Uterus (tissue), 4 donors: ENCODE measurements around the gene ALLC. TPM values are rescaled to one million over a fixed set of nuclear protein-coding genes. Genes with fewer than 3 reads are reported as not detected.
A peak's percentile ranks its signal among the peaks of the same experiment; 100 is the strongest.
"Not testable (repeated sequence)": the region's sequence is repeated elsewhere in the genome, so short reads cannot be mapped to it uniquely, and the experiment has no call there.

Experiments used
- DNase-seq, 2 donors: peaks; one replicate each; pipeline ENCODE4 v3.0.0-alpha.2; 2019 to 2020
- H3K27ac ChIP-seq, 2 donors: fragments of 200-600 bp; sonication (generic); 1 replicate in 1 of 2; 2 replicates in 1 of 2; pipeline ENCODE4 v1.5.1; 2016 to 2018
- H3K27me3 ChIP-seq, 2 donors: fragments of 200-600 bp; sonication (generic); one replicate each; pipeline ENCODE4 v1.5.1; 2018 to 2019; ENCODE audit warnings: control low read depth in 1 of 2
- H3K36me3 ChIP-seq, 2 donors: fragments of 200-600 bp; sonication (generic); one replicate each; pipeline ENCODE4 v1.5.1; 2019; ENCODE audit warnings: control low read depth in 1 of 2
- H3K4me1 ChIP-seq, 2 donors: fragments of 200-600 bp; sonication (generic); one replicate each; pipeline ENCODE4 v1.5.1; 2018 to 2019; ENCODE audit warnings: control low read depth in 1 of 2
- H3K4me3 ChIP-seq, 2 donors: fragments of 200-600 bp; sonication (generic); 1 replicate in 1 of 2; 2 replicates in 1 of 2; pipeline ENCODE4 v1.5.1; 2018 to 2019; ENCODE audit warnings: mild to moderate bottlenecking in 1 of 2
- H3K9me3 ChIP-seq, 2 donors: fragments of 200-600 bp; sonication (generic); one replicate each; pipeline ENCODE4 v1.5.1; 2019; ENCODE audit warnings: control low read depth in 1 of 2
- CTCF ChIP-seq, 4 experiments: fragments of 200-600 bp in 2 of 4; fragments of 450-650 bp in 2 of 4; sonication (generic) in 2 of 4; IDR thresholded peaks; one replicate each; pipeline ENCODE4 v1.5.1; 2016 to 2019; ENCODE audit warnings: antibody characterized with exemption in 4 of 4, mild to moderate bottlenecking in 2 of 4, moderate library complexity in 1 of 4
- POLR2A ChIP-seq, 2 donors: fragments of 450-650 bp; IDR thresholded peaks; one replicate each; pipeline ENCODE4 v1.6.1; 2016; ENCODE audit warnings: antibody characterized with exemption in 2 of 2, mild to moderate bottlenecking in 1 of 2, moderate library complexity in 1 of 2
- intact Hi-C: fragments of 100-400 bp; cut with DNase I; formaldehyde crosslinking; loops from one replicate; pipeline ENCODE4 v1.15.1; 2023; ENCODE audit warnings: low total_unique reads
- total RNA-seq, 4 donors: library from RNA; depleted of rRNA in 3 of 4; stranded (reverse); fragments of >200 nt in 3 of 4; gene quantifications; one replicate each; pipeline versions ENCODE4 v1.1.0 to v1.2.4, GENCODE V29; 2014 to 2023
- donor health status: DM: yes; HTN: yes; CAD: no.

Gene ALLC
- total RNA-seq, result not detected

- H3K9me3 ChIP-seq, result no peaks in the 10 kb centered on the region
- DNase-seq, result no peak
- TF ChIP-seq CTCF (IDR thresholded peaks at IDR 0.05) (no peak), POLR2A (IDR thresholded peaks at IDR 0.05) (no peak)
- H3K36me3 ChIP-seq, result no peaks in the 10 kb centered on the region
- H3K27me3 ChIP-seq, result no peaks in the 10 kb centered on the region
- H3K4me1 ChIP-seq, result no peaks in the 10 kb centered on the region
- no peak within 1 kb of the TSS for H3K4me3 ChIP-seq
- intact Hi-C loops, result no loop called here
- H3K27ac ChIP-seq, result peak within 1 kb of the TSS in 1 of 2 donors; percentile 25
Measured at GRCh38 chr2:3657881-3658280, at the start of gene ALLC. Gene ALLC, plus strand, starts transcription at chr2:3658200. Its CDS starts 12,958 bp downstream, at chr2:3671158.

GRCh38 chr2:3608373-3609278 is 49.4 kb upstream of the ALLC start:
- H3K4me3 ChIP-seq, result no peak overlapping the region
- H3K4me1 ChIP-seq, result no peaks in the 10 kb centered on the region
- H3K9me3 ChIP-seq, result no peaks in the 10 kb centered on the region
- H3K27me3 ChIP-seq, result no peaks in the 10 kb centered on the region
- H3K27ac ChIP-seq, result no peak overlapping the region
- intact Hi-C loops, result no loop called here
- no peak for DNase-seq
- no peaks in the 10 kb centered on the region for H3K36me3 ChIP-seq
- TF ChIP-seq CTCF (IDR thresholded peaks at IDR 0.05) (no peak), POLR2A (IDR thresholded peaks at IDR 0.05) (no peak)

- H3K27ac ChIP-seq, H3K9me3 ChIP-seq, DNase-seq, H3K27me3 ChIP-seq, H3K4me3 ChIP-seq, H3K4me1 ChIP-seq, H3K36me3 ChIP-seq, intact Hi-C loops: not testable (repeated sequence)
Measured at GRCh38 chr2:3609279-3609673, 48.7 kb upstream of the ALLC start.

- no peaks in the 10 kb centered on the region for H3K4me1 ChIP-seq
- no peak for DNase-seq
- TF ChIP-seq POLR2A (IDR thresholded peaks at IDR 0.05) (no peak), CTCF (IDR thresholded peaks at IDR 0.05) (no peak)
- no peak overlapping the region for H3K4me3 ChIP-seq
- intact Hi-C loops, result no loop called here
- no peaks in the 10 kb centered on the region for H3K27me3 ChIP-seq
- no peaks in the 10 kb centered on the region for H3K9me3 ChIP-seq
- H3K36me3 ChIP-seq, result no peaks in the 10 kb centered on the region
- no peak overlapping the region for H3K27ac ChIP-seq
Measured at GRCh38 chr2:3610415-3610814, 47.6 kb upstream of the ALLC start.

- Histone ChIP-seq H3K4me3 (no peak overlapping the region), H3K27me3 (no peaks in the 10 kb centered on the region), H3K9me3 (no peaks in the 10 kb centered on the region), H3K4me1 (no peaks in the 10 kb centered on the region), H3K27ac (no peak overlapping the region), H3K36me3 (no peaks in the 10 kb centered on the region)
- TF ChIP-seq CTCF (IDR thresholded peaks at IDR 0.05) (no peak), POLR2A (IDR thresholded peaks at IDR 0.05) (no peak)
- DNase-seq, result no peak
- intact Hi-C loops, result no loop called here
Measured at GRCh38 chr2:3610881-3611505, 47.0 kb upstream of the ALLC start.
